NCI-H460 (cell line): ENCODE measurements around the gene ADCY1. TPM values are rescaled to one million over a fixed set of nuclear protein-coding genes. Genes with fewer than 3 reads are reported as not detected.
"Not testable (repeated sequence)": the region's sequence is repeated elsewhere in the genome, so short reads cannot be mapped to it uniquely, and the experiment has no call there.

Experiments used
- DNase-seq: peaks from one replicate; pipeline ENCODE4 v3.0.0-alpha.2; 2016; ENCODE audit warnings: low read depth; ENCODE audit errors: extremely low read depth
- small RNA-seq, 2 experiments: library from RNA; depleted of rRNA; stranded (forward); fragments of <200 nt; gene quantifications; one replicate each; pipeline ENCODE3, GENCODE V24; 2014
- total RNA-seq: library from RNA; depleted of rRNA; stranded (reverse); fragments of >200 nt; shearing (Covaris generic); gene quantifications from 2 replicates; pipeline ENCODE4 v1.2.3, GENCODE V29; 2014

The ADCY1 gene
- total RNA-seq, 1 experiment from 2014 or later = 2.3 TPM

DNA sequence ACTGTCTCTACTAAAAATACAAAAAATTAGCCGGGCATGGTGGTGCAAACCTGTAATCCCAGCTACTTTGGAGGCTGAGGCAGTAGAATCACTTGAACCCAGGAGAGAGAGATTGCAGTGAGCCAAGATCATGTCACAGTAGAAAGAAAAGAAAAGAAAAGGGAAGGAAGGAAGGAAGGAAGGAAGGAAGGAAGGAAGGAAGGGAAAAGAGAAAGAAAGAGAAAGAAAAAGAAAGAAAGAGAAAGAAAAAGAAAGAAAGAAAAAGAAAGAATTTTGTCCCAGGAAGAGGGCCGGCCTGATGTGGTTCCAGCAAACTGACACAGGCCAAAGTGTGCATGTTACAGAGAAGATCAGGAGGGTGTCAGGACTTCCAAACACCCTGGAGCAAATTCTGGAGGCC is 151.1 kb downstream of the ADCY1 start:
- DNase-seq = not testable (repeated sequence)

DNA sequence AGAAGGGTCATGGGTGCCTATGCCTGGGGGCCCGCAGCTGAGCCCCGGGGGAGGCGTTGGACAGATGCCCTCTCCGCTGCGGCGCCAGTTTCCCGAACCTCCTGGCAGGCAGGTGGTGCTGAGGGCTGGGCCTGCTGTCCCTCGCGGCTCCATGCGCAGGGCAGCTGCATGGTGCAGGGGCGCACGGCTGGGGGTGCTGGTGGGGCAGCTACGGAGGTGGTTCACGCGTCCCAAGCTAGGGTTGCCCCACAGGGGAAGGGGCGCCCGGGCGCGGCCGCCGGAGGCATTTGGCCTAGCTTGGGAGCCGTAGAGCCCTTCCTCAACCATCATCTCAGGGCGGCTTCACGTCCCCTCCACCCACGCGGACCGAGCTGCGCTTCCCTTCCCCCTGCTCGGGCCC is 152.7 kb downstream of the ADCY1 start:
- DNase-seq = no peak

DNA sequence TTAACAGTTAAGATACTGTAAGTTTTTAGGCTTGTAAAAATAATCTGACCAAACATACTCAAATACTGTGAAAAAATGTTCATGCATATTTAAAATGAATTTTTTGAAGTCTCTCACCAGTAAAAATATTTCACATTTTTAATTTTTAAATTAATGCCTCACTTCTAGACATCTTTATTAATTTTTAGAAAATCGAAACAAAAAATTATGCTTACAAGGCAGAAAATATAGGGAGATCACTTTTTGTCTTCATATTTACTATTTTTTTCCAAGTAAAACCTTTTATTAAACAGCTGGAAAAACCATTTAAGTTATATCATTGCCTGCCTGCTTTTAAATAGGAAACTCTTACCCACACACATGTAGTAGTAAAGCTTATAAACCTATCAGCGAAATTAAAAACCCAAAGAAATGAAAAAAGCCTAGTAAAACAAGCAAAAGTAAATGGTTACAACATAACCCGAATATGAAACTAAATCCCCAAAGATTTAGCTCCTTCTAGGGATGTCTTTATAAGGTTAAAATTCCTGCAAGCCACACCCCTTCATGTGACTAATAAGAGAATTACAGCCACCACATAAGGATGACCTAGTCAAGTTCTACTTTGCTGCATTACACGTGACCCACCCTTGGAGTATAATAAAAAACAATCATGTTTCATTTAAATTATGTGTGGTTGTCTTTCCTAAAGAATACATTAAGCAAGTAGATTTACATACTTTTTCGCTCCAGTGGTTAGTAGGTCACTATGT is 157.7 kb downstream of the ADCY1 start:
- peak; percentile 9 for DNase-seq

DNA sequence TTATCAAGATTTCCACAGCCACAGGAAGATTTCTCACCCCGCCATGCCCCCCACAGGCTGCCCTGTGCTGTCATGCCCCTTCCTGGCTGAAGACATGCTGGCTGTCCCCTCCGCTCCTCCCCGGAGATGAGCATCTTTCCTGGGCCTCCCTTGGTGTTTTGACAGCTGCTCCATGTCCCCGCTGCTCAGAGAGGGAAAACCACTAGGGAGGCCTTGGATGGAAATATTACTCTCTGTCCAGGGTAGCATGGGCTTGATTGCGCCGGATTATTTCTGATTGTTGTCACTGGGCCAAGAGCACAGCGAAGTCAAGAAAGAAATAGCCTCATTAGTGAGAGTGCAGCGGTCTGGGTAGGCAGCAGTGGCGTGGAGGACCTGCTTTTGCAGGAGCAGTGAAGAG is 164.8 kb downstream of the ADCY1 start:
- DNase-seq = not testable (repeated sequence)

DNA sequence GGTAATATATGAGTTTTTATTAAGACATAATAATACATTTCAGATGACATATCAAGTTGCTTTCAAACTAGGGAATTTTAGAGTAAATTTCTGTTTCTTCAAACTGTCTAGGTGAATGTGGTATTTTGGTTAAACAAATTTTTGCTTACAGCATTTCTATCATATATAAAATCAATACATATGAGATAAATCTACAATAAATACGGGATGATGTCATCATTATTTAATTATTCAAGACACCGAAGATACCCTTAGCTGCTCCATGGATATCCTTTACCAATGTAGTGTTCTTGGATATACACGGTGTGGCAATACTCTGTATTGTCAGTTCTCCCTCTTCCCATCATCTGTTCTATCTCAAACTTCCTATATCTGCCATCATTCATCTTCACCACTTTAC is 166.4 kb downstream of the ADCY1 start:
- not testable (repeated sequence) for DNase-seq

DNA sequence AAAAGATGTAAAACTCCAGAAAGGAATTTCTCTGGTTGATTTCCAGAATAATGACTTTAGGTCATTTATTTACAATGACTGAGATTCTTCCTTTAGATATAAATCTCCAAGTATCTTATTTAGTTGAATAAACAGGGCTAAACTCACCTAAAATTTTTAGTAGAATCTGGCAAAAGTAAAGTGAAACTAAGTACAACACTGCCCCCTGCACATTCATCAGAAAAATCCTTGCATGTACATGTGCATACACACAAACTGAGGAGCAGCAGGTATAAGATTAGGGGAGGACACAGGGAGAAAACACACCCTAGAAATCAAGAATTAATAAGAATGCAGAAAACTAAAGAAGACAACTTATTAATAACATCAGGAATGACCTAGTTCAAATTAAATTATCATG is 174.8 kb downstream of the ADCY1 start:
- not testable (repeated sequence) for DNase-seq

DNA sequence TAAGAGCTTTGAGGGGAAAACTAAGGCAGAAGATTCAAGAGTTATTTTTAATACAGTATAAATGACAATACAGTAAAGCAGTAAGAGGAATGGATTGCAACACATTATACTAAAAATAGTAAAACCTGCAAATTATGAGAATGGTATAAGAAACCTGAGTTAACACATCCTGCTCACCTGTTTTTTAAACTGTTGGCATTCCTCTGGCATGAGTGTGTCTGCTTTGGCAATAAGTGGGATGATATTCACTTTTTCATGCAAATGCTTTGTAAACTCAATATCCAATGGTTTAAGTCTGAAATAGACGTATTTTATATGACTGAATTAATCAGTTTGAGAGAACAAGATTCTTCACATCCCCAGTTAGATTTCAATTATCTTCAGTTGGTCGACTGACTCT is 177.2 kb downstream of the ADCY1 start:
- DNase-seq = not testable (repeated sequence)

DNA sequence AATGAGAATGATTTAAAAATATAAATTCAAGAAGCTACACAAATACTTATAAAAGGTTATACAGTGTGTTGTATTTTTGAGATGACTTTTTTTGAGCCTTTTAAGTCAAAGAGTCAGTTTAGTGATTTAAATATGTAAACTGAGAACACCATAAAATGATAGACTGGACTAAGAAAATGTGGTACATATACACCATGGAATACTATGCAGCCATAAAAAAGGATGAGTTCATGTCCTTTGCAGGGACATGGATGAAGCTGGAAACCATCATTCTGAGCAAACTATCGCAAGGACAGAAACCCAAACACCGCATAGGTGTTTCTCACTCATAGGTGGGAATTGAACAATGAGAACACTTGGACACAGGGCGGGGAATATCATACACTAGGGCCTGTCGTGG is 182.2 kb downstream of the ADCY1 start:
- not testable (repeated sequence) for DNase-seq

DNA sequence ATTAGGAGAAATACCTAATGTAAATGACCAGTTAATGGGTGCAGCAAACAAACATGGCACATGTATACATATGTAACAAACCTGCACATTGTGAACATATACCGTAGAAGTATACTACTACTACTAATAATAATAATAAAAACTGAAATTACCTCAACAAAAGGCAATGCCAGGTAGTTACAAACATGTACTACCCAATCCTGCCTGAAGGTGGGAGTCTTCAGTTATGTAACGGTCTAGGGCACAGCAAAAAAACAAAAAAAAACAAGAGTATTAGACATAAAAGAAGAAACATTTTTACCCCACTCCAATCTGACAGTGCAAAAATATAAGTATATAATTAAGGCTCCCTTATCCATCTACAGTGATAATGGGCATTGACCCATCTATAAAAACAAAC is 182.6 kb downstream of the ADCY1 start:
- DNase-seq = not testable (repeated sequence)

DNA sequence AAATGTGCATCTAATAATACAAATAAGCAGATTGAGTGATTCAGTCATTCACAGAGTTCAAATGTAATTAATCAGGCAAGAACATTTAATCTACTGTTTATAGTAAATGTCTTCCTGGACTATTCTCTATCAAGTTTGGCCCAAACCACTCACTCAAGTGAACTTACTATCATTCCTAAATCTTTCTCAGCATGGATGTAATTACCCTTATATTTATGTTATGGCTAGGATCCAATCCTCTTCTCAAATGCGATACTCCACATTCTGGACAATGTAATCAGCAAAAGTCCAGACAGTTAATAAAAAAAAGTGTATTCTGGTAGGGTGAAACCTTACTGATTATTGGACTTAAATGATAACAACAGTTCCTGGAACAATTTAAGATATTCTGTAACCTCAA is 185.3 kb downstream of the ADCY1 start:
- not testable (repeated sequence) for DNase-seq

DNA sequence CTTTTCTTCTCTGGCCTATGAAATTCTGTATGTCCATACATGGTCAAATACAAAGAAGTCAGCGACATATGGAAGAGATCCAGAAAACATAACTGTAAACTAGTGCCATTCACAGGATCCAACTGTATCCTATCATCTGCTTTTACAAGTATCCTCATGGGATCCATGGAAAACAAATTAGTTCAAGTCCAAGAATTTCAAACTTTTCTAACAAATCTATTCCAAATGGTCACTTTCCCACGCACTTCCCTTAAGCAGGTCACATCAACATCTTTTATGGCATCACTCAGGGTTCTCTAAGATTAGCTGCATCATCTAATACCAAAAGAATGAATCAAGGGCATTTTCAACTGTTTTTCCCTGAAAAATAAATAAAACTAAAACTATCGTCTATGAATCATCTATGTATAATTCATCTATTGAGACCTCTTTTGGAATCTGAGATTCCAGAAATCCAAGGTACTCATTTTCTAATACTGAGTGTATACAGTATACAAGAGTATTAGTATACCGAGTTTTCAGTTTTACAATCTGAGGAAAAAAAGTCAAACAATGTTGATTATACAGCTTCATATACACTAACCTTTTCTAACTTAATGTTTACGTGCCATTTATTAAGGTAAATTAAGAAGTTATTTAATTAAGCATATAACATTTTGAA is 187.5 kb downstream of the ADCY1 start:
- DNase-seq = not testable (repeated sequence)

DNA sequence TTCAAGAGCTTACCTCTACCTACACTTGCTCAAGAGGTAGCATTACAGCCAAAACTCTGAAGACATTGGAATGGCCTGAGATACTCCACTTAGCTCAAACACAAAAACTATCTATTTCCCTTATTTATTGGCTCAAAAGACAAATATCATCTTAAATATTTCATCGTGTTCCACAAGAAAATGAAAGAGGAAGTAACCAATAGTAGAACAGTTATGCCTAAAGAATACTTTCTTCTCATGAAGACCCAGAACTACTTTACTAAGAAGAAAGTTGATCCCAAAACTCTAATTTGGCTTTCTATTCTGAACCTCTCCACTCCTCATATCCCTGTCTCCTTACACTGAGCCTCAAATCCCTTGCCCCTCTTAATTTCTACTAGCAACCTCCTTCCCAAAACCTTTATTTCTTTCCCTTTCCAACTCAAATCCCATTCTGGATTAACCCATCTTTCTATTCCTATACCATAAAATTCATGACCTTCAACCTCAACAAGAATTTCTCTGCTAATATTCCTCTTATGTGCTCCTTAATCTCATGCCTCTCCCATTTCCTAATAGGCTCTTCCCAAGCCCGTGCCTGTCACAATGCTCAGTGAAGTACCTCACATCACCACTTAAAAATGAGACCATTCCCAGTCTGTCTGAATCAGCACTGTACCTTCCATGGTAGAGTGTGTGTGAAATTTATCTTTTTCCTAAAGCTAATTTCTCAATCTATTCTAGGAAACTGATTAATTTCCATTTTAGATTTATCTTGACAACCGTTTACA is 188.2 kb downstream of the ADCY1 start:
- DNase-seq = not testable (repeated sequence)

DNA sequence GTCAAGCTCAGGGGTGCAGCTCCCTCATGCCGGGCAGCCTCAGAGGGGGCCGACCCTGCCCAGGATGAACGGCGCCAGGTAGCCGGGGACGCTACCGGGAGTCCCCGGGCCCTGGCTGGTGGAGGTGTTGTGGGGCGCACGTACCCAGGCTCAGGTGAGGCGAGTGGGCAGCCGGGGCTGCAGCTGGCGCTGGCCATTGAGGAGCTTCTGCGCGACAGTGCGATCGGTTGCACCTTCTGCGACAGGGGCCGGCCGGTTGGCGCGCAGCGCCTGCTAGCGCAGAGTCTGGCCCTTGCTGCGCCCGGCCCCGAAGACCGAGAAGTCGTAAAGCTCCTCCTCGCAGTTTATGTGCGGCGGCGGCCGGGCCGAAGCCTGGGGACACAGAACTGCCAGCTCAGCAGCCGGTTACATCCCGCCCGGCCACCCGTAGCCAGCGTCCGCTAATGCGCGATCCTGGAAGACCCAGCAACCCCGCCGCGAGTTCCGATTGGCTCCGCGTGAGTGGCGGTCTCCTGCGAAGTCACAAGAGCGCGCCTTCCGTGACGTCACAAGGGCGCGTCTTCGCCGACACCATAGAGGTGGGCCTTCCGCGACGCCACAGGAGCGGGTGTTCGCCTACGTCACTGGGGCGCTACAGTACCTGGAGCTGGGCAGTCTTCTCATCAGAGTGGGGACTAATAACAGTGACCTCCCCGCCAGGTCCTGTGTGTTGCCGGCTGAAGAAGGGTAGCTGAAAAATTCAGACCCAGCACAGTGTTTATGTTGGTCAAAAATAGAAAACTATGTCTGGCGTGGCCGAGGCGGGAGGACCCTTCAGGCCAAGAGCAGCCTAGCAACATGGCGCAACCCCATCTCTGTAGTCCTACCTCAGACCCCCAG is 194.6 kb downstream of the ADCY1 start:
- peak; percentile 97 for DNase-seq

DNA sequence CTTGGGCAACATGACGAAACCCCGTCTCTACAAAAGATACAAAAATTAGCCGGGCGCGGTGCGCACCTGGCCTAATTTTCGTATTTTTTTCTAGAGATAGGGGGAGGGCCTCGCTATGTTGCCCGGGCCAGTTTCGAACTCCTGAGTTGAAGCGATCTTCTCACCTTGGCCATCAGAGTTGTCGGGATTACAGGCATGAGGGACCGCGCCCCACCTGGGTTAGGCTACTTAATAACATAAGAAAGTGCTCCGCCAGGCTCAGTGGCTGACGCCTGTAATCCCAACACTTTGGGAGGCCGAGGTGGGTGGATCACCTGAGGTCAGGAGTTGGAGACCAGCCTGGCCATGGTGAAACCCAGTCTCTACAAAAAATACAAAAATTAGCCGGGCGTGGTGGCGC is 195.5 kb downstream of the ADCY1 start:
- not testable (repeated sequence) for DNase-seq

Small RNAs within 50 kb of the gene (small RNA-seq; reads per million reads assigned to genes)
- gene AC073325.2 = 0 reads per million in 2 experiments
